GM19240 (cell line): ENCODE data around the gene LMO1.

Experiments used
- DNase-seq: peaks from one replicate; pipeline ENCODE4 v3.0.0; 2011; ENCODE audit warnings: low spot score; ENCODE audit not compliant: insufficient read length

LMO1 gene

GRCh38 chr11:8266246-8267241, 2.9 kb upstream of the LMO1 start:
- DNase-seq: no peak

DNA sequence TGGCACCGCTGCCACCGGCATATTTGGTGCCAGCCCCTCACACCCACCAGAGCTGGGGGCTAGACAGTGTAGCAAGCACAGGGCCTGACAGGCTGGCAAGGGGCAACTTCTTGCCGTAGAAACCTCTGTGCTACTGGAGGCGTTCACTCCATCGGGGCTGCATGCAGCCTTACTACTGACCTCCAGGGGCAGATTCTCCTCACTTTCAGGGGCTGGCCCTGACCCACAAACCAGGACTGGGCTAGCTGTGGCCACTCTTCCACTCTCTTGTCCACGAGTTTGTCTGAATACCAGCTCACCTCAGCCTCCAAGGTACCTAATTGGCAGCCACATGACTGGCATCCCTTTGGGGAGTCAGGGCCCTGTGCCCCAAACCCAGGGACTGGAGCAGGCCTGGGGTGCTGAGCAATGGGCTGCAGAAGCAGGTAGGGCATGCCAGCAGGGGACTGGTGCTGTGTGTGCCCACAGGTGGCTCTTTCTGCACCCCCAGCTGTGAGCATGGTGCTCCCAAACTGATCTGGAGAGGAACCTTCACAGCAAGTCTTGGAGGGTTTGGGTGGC, 2.1 kb upstream of the LMO1 start:
- DNase-seq: no peak

DNA sequence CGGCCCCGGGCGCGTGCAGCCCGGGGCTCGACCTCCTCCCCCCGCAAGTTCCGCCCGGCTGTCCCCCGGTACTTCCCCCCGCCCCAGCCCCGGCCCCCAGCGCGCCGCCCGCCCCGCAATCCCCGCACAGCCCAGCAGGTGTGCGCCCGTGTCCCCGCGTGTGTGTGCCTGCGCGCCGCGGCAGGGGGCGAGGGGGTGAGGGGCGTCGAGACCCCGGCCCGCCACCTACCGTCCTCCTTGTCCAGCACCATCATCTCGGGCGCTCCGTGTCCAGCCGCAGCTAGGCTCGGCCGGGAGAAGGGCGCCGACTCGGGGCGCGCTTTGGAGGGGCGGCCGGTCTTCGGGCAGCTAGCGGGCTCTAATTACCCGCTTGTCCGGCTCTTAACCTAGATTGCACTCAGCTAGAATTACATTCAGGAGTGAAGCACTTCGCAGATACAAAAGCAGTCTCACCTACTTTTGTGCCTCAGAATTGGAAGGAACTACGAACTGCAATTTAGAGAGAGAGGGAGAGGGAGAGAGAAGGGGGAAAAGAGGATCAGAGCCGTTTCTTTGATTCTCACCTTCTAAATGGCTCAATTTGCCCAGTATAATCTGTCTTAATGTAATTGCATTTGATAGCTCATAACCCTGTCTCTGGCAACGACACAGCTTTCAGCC, 439 bp downstream of the LMO1 start:
- no peak for DNase-seq

DNA sequence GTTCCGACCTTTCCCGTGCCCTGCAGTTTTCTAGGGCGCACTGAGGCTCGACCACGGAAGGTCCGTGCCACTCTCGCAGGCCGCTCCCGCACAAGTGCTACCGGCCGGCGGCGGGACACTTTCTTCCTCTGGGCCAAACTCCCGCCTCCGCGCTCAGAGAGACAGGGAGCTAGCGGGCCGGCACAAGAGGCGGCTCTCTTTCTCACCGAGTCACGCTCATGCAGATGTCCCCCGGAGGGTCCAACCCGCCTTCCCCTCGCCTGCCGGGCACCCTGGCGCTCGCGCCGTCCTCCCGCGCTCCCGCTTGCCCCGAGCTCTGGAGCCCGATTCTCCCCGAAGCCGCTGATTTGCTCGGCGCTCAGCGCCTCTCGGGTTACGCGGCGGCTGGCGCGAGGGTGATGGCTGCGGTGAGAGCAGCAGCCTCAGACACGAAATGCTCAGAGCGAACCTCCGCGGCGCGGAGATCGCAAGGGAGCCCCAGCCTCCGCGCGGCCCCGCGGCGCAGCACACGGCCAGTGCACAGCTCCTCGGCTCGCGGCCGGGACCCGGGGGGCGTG, 1.0 kb downstream of the LMO1 start:
- no peak for DNase-seq

DNA sequence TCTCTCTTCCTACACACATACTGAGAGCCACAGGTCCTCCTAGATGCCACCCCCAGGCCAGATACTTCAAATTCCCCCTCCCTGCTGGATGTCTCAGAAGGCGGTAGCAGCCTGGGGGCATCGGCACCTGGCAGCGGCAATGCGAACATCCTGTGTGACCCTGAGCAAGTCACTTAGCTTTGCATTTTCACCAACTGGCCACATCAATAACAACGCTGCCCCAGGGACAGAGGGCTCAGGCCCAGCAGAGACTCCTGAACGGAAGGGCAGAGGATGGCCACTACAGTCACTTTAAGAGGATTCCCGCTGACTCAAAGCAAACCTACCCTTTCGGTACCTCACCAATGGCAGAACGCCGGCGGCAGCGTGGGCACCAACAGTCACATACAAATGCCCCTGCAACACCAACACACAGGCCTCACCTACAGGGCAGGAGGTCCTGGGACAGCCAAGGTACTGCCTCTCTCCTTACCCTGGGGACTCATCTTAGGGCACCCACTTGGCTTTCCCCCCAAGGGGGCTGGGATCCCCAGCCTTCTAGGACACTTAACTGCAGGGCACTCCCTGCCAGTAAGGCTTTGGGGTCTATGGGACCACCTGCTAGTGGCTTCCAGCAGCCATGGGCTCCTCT, 1.6 kb downstream of the LMO1 start:
- no peak for DNase-seq

DNA sequence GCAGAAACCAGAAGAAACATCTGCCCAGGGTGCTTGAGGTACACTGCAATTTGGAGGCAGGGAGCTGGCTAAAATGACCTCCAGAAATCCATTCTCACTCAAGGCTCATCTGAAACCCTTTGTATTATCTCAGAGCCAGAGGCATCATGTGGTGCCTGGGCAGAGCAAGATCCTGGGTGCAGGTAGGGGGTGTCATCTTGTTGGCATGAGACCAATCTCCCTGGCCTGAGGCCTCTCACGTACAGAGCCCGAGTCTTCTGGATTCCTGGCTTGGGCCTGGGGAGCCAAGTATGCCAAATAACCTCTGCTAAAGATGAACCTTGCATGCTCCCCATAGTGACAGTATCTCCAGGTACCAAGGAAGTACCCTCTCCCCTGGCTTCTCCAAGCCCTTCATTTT, 2.4 kb downstream of the LMO1 start:
- no peak for DNase-seq

DNA sequence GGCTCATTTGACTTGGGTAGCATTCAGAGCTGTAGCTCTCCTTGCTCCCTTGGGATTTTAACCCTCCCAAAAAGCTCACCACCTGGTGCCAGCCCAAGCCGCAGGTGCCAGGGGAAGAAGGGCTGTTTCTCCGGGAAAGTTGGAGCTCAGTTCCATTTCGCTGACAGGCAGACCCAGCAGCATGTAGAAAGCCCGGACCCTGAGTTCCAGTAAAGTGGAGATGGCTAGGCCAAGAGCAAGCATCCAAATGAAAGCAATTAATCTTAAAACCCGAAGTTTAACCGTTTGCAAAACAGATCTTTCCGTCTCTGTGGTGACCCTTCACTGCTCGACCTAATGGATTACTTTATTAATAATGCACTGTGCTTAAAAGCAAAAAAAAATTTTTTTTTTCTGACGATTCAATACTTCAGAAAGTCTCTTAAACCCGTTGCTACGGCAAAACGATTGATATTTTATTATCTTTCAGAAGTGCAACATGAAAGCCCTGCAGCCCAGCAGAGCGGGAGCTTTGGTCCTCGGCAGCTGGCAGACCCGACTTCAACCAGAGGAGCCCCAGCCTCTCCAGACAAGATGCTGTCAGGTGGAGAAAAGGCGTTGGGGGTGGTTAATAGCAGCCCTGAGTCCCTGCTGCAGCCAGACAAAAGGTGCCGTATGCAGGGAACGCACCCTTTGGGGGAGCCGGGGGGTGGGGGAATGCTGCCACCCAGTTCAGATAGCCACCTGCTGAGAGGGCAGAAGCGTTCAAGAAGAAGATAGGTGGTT, 3.3 kb downstream of the LMO1 start:
- no peak for DNase-seq

- no peak for DNase-seq
These were observed 4.2 kb downstream of the LMO1 start for GRCh38 chr11:8259306-8259959.

DNA sequence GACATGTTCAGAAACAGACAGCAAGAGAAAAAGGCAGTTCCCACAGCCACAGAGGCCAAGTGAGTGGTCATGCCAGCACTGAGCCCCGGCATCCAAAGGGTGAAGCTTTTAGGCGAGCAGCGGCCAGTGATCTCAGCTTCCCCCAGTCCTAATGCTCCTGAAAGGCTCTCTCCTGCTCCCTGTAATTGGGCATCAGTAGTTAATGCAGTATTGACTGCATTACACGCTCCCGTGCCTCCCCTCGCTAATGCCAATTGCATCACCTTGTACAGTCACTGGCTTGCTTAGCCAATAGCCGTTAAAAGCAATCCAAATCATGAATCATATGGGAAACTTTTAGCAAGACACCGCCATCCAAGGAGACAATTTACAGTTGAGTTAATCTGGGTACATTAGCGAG, 4.9 kb downstream of the LMO1 start:
- DNase-seq: no peak

GRCh38 chr11:8258289-8258688, 5.4 kb downstream of the LMO1 start:
- no peak for DNase-seq

GRCh38 chr11:8257003-8257664, 6.5 kb downstream of the LMO1 start:
- DNase-seq: no peak

- DNase-seq: no peak
These were observed 7.2 kb downstream of the LMO1 start for GRCh38 chr11:8256271-8257002.

DNA sequence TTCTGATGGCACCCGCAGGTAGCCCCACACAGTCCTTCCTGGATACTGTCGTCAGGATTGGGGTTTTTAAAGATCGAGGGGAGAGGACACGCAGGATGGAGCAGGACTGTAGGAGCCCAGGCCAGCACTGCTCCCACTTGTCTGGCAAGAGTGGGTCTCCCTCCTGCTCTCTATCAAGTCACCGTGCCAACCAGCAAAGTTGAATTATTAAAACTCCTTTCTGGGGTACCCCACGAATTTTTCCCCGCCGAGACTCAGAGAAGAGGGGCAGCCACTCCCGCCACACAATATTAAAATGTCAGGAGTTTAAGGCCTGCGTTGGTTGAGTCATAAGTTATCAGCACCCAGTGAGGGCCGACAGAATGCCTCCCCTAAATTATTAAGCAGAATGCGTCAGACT, 10.1 kb downstream of the LMO1 start:
- DNase-seq: no peak

- no peak for DNase-seq
These were observed 10.7 kb downstream of the LMO1 start for GRCh38 chr11:8252946-8253345.

- DNase-seq: no peak
These were observed 11.3 kb downstream of the LMO1 start for GRCh38 chr11:8252388-8252787.

DNA sequence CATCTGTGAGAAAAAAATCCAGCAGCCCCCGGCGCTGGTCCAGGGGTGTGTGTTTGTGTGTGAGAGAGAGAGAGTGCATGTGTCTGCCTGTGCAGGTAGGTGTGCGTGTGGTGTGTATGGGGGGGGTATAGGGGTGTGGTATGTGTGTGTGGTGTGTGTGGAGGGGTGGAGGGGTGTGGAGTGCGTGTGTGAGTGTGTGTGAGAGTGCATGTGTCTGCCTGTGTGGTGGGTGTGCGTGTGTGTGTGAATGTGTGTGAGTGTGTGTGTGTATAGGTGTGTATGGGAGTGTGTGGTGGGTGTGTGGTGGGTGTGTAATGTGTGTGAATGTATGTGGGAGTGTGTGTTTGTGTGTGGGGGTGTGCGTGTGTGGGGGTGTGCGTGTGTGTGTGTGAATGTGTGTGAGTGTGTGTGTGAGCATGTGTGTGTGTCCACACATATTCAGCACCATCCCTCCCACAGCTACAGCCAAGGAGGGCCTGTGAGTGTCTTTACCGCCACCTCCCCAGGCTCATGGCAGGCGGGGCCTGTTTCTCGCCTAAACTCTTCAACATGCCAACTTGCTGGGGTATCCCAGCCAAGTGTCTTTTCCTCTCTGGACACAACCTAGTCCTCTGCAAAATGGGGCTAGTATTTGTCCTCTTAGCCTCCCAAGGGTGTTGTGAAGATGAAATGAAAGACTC, 11.9 kb downstream of the LMO1 start:
- no peak for DNase-seq

- no peak for DNase-seq
These were observed 12.6 kb downstream of the LMO1 start for GRCh38 chr11:8250981-8251615.

GRCh38 chr11:8250434-8250833, 13.2 kb downstream of the LMO1 start:
- DNase-seq: no peak
